GM12892 (cell line): ENCODE results near the gene LMAN1.

Source experiments
- POLR2A ChIP-seq: IDR thresholded peaks from 2 replicates; pipeline ENCODE4 v1.6.1; 2011; ENCODE audit warnings: low read depth, low read length, control low read depth
- POLR2AphosphoS5 ChIP-seq: IDR thresholded peaks from 2 replicates; pipeline ENCODE4 v1.6.1; 2011; ENCODE audit warnings: low read depth, low read length, control low read depth
- TAF1 ChIP-seq: IDR thresholded peaks from 2 replicates; pipeline ENCODE4 v1.6.1; 2011; ENCODE audit warnings: low read depth, mild to moderate bottlenecking, control low read depth, low read length, borderline replicate concordance

GRCh38 chr18:59279193-59279592, 79.9 kb downstream of the LMAN1 start:
- no peak for TF ChIP-seq POLR2A
- TF ChIP-seq POLR2AphosphoS5 = no peak
- TF ChIP-seq TAF1 = no peak
